Hepatocyte (in vitro differentiated cells): ENCODE results near the gene CCDC85C. TPM values are rescaled to one million over a fixed set of nuclear protein-coding genes. Genes with fewer than 3 reads are reported as not detected.

Experiments
- DNase-seq: peaks from one replicate; pipeline ENCODE4 v3.0.0-alpha.2; 2016; ENCODE audit warnings: low spot score
- H2AFZ ChIP-seq: fragments of 200-600 bp; sonication (generic); 2 replicates; pipeline ENCODE4 v1.6.0; 2016; ENCODE audit warnings: antibody characterized with exemption, mild to moderate bottlenecking
- H3K27ac ChIP-seq: fragments of 200-600 bp; sonication (generic); 2 replicates; pipeline ENCODE4 v1.5.1; 2016; ENCODE audit warnings: mild to moderate bottlenecking
- H3K27me3 ChIP-seq: fragments of 200-600 bp; sonication (generic); 2 replicates; pipeline ENCODE4 v1.6.1; 2016
- H3K36me3 ChIP-seq: fragments of 200-600 bp; sonication (generic); replicated peaks from 2 replicates; pipeline ENCODE4 v1.5.1; 2016; ENCODE audit warnings: low read depth; ENCODE audit not compliant: insufficient read depth
- H3K4me1 ChIP-seq: fragments of 200-600 bp; sonication (generic); 2 replicates; pipeline ENCODE4 v1.5.1; 2016; ENCODE audit warnings: mild to moderate bottlenecking, moderate library complexity; ENCODE audit not compliant: insufficient read depth
- H3K4me2 ChIP-seq: fragments of 200-600 bp; sonication (generic); 2 replicates; pipeline ENCODE4 v1.6.0; 2016
- H3K4me3 ChIP-seq: fragments of 200-600 bp; sonication (generic); 2 replicates; pipeline ENCODE4 v1.5.1; 2016; ENCODE audit warnings: mild to moderate bottlenecking
- H3K79me2 ChIP-seq: fragments of 200-600 bp; sonication (generic); 2 replicates; pipeline ENCODE4 v1.6.0; 2017; ENCODE audit warnings: mild to moderate bottlenecking
- H3K9me2 ChIP-seq: fragments of 200-600 bp; sonication (generic); replicated peaks from 2 replicates; pipeline ENCODE4 v1.6.0; 2017; ENCODE audit warnings: mild to moderate bottlenecking; ENCODE audit not compliant: insufficient read depth
- H3K9me3 ChIP-seq: fragments of 200-600 bp; sonication (generic); 2 replicates; pipeline ENCODE4 v1.5.1; 2016; ENCODE audit warnings: low read depth, mild to moderate bottlenecking
- H4K20me1 ChIP-seq: fragments of 200-600 bp; sonication (generic); 2 replicates; pipeline ENCODE4 v1.6.0; 2016; ENCODE audit warnings: mild to moderate bottlenecking; ENCODE audit not compliant: insufficient read depth, poor library complexity, severe bottlenecking
- CTCF ChIP-seq: fragments of 200-600 bp; sonication (generic); IDR thresholded peaks from 2 replicates; pipeline ENCODE4 v1.5.1; 2016; ENCODE audit warnings: antibody characterized with exemption, mild to moderate bottlenecking; ENCODE audit not compliant: poor library complexity
- EZH2 ChIP-seq: fragments of 200-600 bp; sonication (generic); IDR thresholded peaks from 2 replicates; pipeline ENCODE4 v1.6.1; 2016; ENCODE audit warnings: antibody characterized with exemption, mild to moderate bottlenecking, borderline replicate concordance
- EZH2phosphoT487 ChIP-seq: fragments of 200-600 bp; sonication (generic); IDR thresholded peaks from one replicate; pipeline ENCODE4 v1.6.1; 2018; ENCODE audit warnings: antibody characterized with exemption, mild to moderate bottlenecking, low read depth, moderate library complexity; ENCODE audit not compliant: unreplicated experiment, severe bottlenecking
- WGBS: methylation state at CpG from one replicate; pipeline ENCODE4 v1.1.6; 2016; ENCODE audit warnings: low lambda C conversion rate; ENCODE audit errors: missing lambda C conversion rate; 5-methylcytosine and 5-hydroxymethylcytosine counted together
- polyA plus RNA-seq: library from polyadenylated mRNA; unstranded; fragments of >200 nt; fragmentation: Nextera tagmentation; extraction: Ambion mirVana; gene quantifications from 2 replicates; pipeline ENCODE4 v1.2.1, GENCODE V29; 2016
- total RNA-seq: library from RNA; depleted of rRNA; stranded (reverse); fragments of >200 nt; gene quantifications from 2 replicates; pipeline ENCODE4 v1.2.3, GENCODE V29; 2014

Gene CCDC85C
- total and polyA plus RNA-seq, 2 experiments from 2014 or later = 37.8 to 47.2 TPM

GRCh38 chr14:99497341-99497740, 106.7 kb downstream of the CCDC85C start:
- H3K9me3 ChIP-seq = no peaks in the 10 kb centered on the region
- H2AFZ ChIP-seq = no peak overlapping the region
- TF ChIP-seq CTCF = no peak
- no peak for TF ChIP-seq EZH2
- TF ChIP-seq EZH2phosphoT487 = no peak
- DNase-seq = no peak
- H3K4me3 ChIP-seq = no peak overlapping the region
- no peaks in the 10 kb centered on the region for H3K27me3 ChIP-seq
- no peaks in the 10 kb centered on the region for H3K9me2 ChIP-seq
- H3K27ac ChIP-seq = no peak overlapping the region
- 96% methylated on average over 2 of the region's 2 CpGs for WGBS
- no peaks in the 10 kb centered on the region for H3K36me3 ChIP-seq
- peaks cover 29% of the 10 kb centered on the region for H3K79me2 ChIP-seq
- no peak overlapping the region for H3K4me2 ChIP-seq
- no peaks in the 10 kb centered on the region for H3K4me1 ChIP-seq
- peaks cover 11% of the 10 kb centered on the region for H4K20me1 ChIP-seq

GRCh38 chr14:99484106-99484505, 119.9 kb downstream of the CCDC85C start:
- Histone ChIP-seq H3K27me3 (no peaks in the 10 kb centered on the region), H3K4me2 (no peak overlapping the region), H3K36me3 (no peaks in the 10 kb centered on the region), H3K9me2 (no peaks in the 10 kb centered on the region), H2AFZ (no peak overlapping the region), H4K20me1 (peaks cover 77% of the 10 kb centered on the region), H3K27ac (no peak overlapping the region), H3K9me3 (no peaks in the 10 kb centered on the region), H3K4me3 (no peak overlapping the region), H3K4me1 (peaks cover 8% of the 10 kb centered on the region), H3K79me2 (peaks cover 84% of the 10 kb centered on the region)
- WGBS = 81% methylated on average over 2 of the region's 2 CpGs
- TF ChIP-seq EZH2 = no peak
- TF ChIP-seq EZH2phosphoT487 = no peak
- no peak for TF ChIP-seq CTCF
- no peak for DNase-seq

GRCh38 chr14:99481745-99482099, 122.3 kb downstream of the CCDC85C start:
- TF ChIP-seq EZH2 = no peak
- TF ChIP-seq EZH2phosphoT487 = no peak
- Histone ChIP-seq H4K20me1 (peaks cover 76% of the 10 kb centered on the region), H3K9me3 (no peaks in the 10 kb centered on the region), H3K79me2 (peaks cover 84% of the 10 kb centered on the region), H3K27ac (peak overlapping the region; percentile 90), H2AFZ (peak overlapping the region; percentile 1), H3K4me1 (peaks cover 22% of the 10 kb centered on the region), H3K4me3 (peak overlapping the region; percentile 34), H3K4me2 (peak overlapping the region; percentile 86), H3K27me3 (no peaks in the 10 kb centered on the region), H3K36me3 (no peaks in the 10 kb centered on the region), H3K9me2 (no peaks in the 10 kb centered on the region)
- peak; percentile 53 for DNase-seq
- under 1% methylated on average over 17 of the region's 17 CpGs for WGBS

- Histone ChIP-seq H3K36me3 (no peaks in the 10 kb centered on the region), H3K79me2 (peaks cover 84% of the 10 kb centered on the region), H2AFZ (peak within 1 kb of the TSS; percentile 1), H3K4me2 (peak within 1 kb of the TSS; percentile 92), H3K27ac (peak within 1 kb of the TSS; percentile 90), H4K20me1 (peaks cover 74% of the 10 kb centered on the region), H3K9me3 (no peaks in the 10 kb centered on the region), H3K4me3 (peak within 1 kb of the TSS; percentile 55), H3K27me3 (no peaks in the 10 kb centered on the region), H3K9me2 (no peaks in the 10 kb centered on the region), H3K4me1 (peaks cover 27% of the 10 kb centered on the region)
- peak; percentile 100 for DNase-seq
- TF ChIP-seq EZH2phosphoT487 (no peak), EZH2 (no peak), CTCF (no peak)
- WGBS = under 1% methylated on average over 69 of the region's 82 CpGs
Observed at GRCh38 chr14:99480917-99481744, 122.9 kb downstream of the CCDC85C start, which contains the start of gene CCNK. Gene CCNK (plus strand): TSS chr14:99481409. CDS start chr14:99492678, 11,269 bp downstream.
